ENCODE data around the gene ECHDC3. TPM values are rescaled to one million over a fixed set of nuclear protein-coding genes. Genes with fewer than 3 reads are reported as not detected.

The ECHDC3 gene
- polyA plus RNA-seq, 2 of the 4 experiments (the other 2 are of a cell fraction) = 6.0 to 6.1 TPM

DNA sequence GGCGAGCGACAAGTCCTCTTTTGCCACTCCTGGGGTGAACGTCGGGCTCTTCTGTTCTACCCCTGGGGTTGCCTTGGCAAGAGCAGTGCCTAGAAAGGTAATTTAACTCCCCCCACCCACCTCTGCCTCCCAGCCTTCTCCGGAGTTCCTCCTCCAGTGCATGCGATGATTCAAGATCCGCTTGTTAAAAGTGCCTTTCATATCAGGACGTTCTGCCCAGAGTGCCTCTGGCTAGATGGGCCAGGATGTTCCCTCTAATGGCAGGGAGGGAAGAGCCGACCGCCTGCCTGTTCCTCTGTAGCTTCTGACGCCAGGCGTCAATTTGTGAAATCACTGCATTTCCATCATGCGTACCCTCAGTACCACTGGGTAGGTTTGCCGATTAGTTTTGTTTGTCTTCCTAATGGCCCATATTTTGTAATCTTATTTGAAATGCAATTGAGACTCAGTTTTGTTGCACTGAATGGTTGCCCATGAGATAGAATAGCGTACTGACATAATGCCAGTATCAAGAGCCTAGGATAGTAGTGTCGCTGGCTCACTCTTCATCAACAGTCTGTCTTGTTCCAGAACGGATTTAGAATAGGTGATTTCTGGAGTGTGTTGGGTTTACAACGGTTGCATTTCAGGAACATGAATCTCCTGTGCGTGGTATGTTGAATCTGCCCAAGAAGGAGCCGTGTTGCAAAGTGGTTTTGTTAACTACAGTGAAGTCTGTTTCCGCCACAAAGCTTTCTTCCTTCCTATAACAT is 13.5 kb downstream of the ECHDC3 start:
- POLR2A ChIA-PET = no interaction called here
- TF ChIP-seq ZC3H11A (IDR thresholded peaks at IDR 0.05) (no peak), POLR2A (IDR thresholded peaks at IDR 0.05; ENCODE audit: low read length) (no peak), RARB (CRISPR knock-in tag; IDR thresholded peaks at IDR 0.05) (no peak), RFX5 (IDR thresholded peaks at IDR 0.05) (no peak), KDM1A (IDR thresholded peaks at IDR 0.05; ENCODE audit: low read depth) (no peak), JUNB (IDR thresholded peaks at IDR 0.05) (no peak), CBX8 (IDR thresholded peaks at IDR 0.05) (no peak), NFE2L2 (conservative IDR thresholded peaks at IDR 0.05; ENCODE audit: low read length) (no peak), ESRRA (IDR thresholded peaks at IDR 0.05; ENCODE audit: borderline replicate concordance, low read length) (no peak), ZFP36 (IDR thresholded peaks at IDR 0.05; ENCODE audit: borderline replicate concordance, partially characterized antibody) (no peak), NR3C1 (IDR thresholded peaks at IDR 0.05) (no peak), RNF2 (IDR thresholded peaks at IDR 0.05; ENCODE audit: borderline replicate concordance, low read depth) (no peak), RCOR1 (IDR thresholded peaks at IDR 0.05; ENCODE audit: low read depth, low read length) (no peak), MAFK (IDR thresholded peaks at IDR 0.05; ENCODE audit: partially characterized antibody) (no peak), HOXB5 (CRISPR knock-in tag; IDR thresholded peaks at IDR 0.05) (no peak)
- TF ChIP-seq, protein P1, sequence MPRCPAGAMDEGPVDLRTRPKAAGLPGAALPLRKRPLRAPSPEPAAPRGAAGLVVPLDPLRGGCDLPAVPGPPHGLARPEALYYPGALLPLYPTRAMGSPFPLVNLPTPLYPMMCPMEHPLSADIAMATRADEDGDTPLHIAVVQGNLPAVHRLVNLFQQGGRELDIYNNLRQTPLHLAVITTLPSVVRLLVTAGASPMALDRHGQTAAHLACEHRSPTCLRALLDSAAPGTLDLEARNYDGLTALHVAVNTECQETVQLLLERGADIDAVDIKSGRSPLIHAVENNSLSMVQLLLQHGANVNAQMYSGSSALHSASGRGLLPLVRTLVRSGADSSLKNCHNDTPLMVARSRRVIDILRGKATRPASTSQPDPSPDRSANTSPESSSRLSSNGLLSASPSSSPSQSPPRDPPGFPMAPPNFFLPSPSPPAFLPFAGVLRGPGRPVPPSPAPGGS (IDR thresholded peaks at IDR 0.05) = no peak
- TF ChIP-seq, protein P2, sequence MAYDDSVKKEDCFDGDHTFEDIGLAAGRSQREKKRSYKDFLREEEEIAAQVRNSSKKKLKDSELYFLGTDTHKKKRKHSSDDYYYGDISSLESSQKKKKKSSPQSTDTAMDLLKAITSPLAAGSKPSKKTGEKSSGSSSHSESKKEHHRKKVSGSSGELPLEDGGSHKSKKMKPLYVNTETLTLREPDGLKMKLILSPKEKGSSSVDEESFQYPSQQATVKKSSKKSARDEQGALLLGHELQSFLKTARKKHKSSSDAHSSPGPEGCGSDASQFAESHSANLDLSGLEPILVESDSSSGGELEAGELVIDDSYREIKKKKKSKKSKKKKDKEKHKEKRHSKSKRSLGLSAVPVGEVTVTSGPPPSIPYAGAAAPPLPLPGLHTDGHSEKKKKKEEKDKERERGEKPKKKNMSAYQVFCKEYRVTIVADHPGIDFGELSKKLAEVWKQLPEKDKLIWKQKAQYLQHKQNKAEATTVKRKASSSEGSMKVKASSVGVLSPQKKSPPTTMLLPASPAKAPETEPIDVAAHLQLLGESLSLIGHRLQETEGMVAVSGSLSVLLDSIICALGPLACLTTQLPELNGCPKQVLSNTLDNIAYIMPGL (CRISPR knock-in tag; IDR thresholded peaks at IDR 0.05; ENCODE audit: borderline replicate concordance) = no peak
- TF ChIP-seq, protein P3, sequence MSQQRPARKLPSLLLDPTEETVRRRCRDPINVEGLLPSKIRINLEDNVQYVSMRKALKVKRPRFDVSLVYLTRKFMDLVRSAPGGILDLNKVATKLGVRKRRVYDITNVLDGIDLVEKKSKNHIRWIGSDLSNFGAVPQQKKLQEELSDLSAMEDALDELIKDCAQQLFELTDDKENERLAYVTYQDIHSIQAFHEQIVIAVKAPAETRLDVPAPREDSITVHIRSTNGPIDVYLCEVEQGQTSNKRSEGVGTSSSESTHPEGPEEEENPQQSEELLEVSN (IDR thresholded peaks at IDR 0.05; ENCODE audit: borderline replicate concordance, low read depth) = no peak
- TF ChIP-seq, protein P4, sequence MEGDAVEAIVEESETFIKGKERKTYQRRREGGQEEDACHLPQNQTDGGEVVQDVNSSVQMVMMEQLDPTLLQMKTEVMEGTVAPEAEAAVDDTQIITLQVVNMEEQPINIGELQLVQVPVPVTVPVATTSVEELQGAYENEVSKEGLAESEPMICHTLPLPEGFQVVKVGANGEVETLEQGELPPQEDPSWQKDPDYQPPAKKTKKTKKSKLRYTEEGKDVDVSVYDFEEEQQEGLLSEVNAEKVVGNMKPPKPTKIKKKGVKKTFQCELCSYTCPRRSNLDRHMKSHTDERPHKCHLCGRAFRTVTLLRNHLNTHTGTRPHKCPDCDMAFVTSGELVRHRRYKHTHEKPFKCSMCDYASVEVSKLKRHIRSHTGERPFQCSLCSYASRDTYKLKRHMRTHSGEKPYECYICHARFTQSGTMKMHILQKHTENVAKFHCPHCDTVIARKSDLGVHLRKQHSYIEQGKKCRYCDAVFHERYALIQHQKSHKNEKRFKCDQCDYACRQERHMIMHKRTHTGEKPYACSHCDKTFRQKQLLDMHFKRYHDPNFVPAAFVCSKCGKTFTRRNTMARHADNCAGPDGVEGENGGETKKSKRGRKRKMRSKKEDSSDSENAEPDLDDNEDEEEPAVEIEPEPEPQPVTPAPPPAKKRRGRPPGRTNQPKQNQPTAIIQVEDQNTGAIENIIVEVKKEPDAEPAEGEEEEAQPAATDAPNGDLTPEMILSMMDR (IDR thresholded peaks at IDR 0.05) = no peak
- TF ChIP-seq, protein P5, sequence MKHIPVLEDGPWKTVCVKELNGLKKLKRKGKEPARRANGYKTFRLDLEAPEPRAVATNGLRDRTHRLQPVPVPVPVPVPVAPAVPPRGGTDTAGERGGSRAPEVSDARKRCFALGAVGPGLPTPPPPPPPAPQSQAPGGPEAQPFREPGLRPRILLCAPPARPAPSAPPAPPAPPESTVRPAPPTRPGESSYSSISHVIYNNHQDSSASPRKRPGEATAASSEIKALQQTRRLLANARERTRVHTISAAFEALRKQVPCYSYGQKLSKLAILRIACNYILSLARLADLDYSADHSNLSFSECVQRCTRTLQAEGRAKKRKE (CRISPR knock-in tag; IDR thresholded peaks at IDR 0.05; ENCODE audit: low read depth) = no peak
- FAIRE-seq = no peak
- Histone ChIP-seq H3K27ac (no peak overlapping the region), H3K4me1 (no peaks in the 10 kb centered on the region), H3K4me2 (no peak overlapping the region), H3K4me3 (no peak overlapping the region), H3K9me3 (no peaks in the 10 kb centered on the region)
- CTCF ChIA-PET = interaction anchor here (1.7 to 7.9 kb wide), 5 partner anchors 13 to 331 kb away, joined by 7 to 146 read pairs (median 23); no protein-coding TSS in a partner anchor
- no peak for DNase-seq (ENCODE audit: low read depth in 1 of 2, low spot score in 1 of 2)
- WGBS (ENCODE audit: missing lambda C conversion rate) = 88% methylated on average over 21 of the region's 21 CpGs
- ATAC-seq = no peak
